ENCODE measurements around the gene ZC3HAV1L.
A peak's percentile ranks its signal among the peaks of the same experiment; 100 is the strongest.
"Not testable (repeated sequence)": the region's sequence is repeated elsewhere in the genome, so short reads cannot be mapped to it uniquely, and the experiment has no call there.

Gene ZC3HAV1L

GRCh38 chr7:139035586-139036353 lies at the start of gene ZC3HAV1L:
Gene ZC3HAV1L, minus strand, starts transcription at chr7:139036042. Its CDS starts 25 bp downstream, at chr7:139036017.
- peak; percentile 65 for DNase-seq

GRCh38 chr7:139084709-139085108 lies 48.9 kb upstream of the ZC3HAV1L start:
- DNase-seq, result no peak

- DNase-seq, result no peak
These were observed 45.7 kb upstream of the ZC3HAV1L start for GRCh38 chr7:139081584-139081983.

- no peak for DNase-seq
These were observed 45.1 kb upstream of the ZC3HAV1L start for GRCh38 chr7:139080905-139081304.

- DNase-seq, result no peak
These were observed 44.0 kb upstream of the ZC3HAV1L start for GRCh38 chr7:139079861-139080260.

GRCh38 chr7:139078911-139079310 lies 43.1 kb upstream of the ZC3HAV1L start:
- DNase-seq, result no peak

GRCh38 chr7:139078399-139078798 lies 42.6 kb upstream of the ZC3HAV1L start:
- no peak for DNase-seq

- DNase-seq, result not testable (repeated sequence)
These were observed 41.9 kb upstream of the ZC3HAV1L start for GRCh38 chr7:139077706-139078105.

GRCh38 chr7:139075871-139076686 lies 40.2 kb upstream of the ZC3HAV1L start:
- DNase-seq, result no peak

GRCh38 chr7:139075031-139075652 lies 39.3 kb upstream of the ZC3HAV1L start:
- peak; percentile 39 for DNase-seq

- DNase-seq, result no peak
These were observed 37.0 kb upstream of the ZC3HAV1L start for GRCh38 chr7:139072796-139073195.

- no peak for DNase-seq
These were observed 35.8 kb upstream of the ZC3HAV1L start for GRCh38 chr7:139071680-139072079.

GRCh38 chr7:139068544-139069399 lies 32.9 kb upstream of the ZC3HAV1L start:
- no peak for DNase-seq

- DNase-seq, result no peak
These were observed 30.5 kb upstream of the ZC3HAV1L start for GRCh38 chr7:139066315-139066714.

- DNase-seq, result no peak
These were observed 29.5 kb upstream of the ZC3HAV1L start for GRCh38 chr7:139065323-139065722.

GRCh38 chr7:139061416-139061815 lies 25.6 kb upstream of the ZC3HAV1L start:
- DNase-seq, result no peak

- no peak for DNase-seq
These were observed 24.9 kb upstream of the ZC3HAV1L start for GRCh38 chr7:139060695-139061237.

- no peak for DNase-seq
These were observed 24.1 kb upstream of the ZC3HAV1L start for GRCh38 chr7:139059905-139060304.

- DNase-seq, result no peak
These were observed 23.1 kb upstream of the ZC3HAV1L start for GRCh38 chr7:139058943-139059342.

- DNase-seq, result no peak
These were observed 19.8 kb upstream of the ZC3HAV1L start for GRCh38 chr7:139055674-139056073.

- DNase-seq, result not testable (repeated sequence)
These were observed 18.8 kb upstream of the ZC3HAV1L start for GRCh38 chr7:139054656-139055055.

- no peak for DNase-seq
These were observed 18.3 kb upstream of the ZC3HAV1L start for GRCh38 chr7:139054101-139054500.
